ENCODE results near the gene ARMC7.

DNA sequence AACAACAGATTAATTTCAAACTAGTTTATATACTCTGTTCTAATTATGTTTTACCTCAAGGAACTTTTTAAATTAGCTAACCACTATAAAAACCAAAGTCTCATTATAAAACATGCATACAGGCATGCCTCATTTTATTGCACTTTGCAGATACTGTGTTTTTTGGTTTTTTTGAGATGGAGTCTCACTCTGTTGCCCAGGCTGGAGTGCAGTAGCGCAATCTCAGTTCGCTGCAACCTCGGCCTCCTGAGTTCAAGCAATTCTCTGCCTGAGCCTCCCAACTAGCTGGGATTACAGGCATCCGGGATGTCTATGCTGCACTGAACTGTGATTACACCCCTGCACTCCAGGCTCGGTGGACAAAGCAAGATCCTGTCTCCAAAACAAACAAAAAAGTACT, 53.3 kb downstream of the ARMC7 start:
- no peak for TF ChIP-seq POLR2A (IDR thresholded peaks at IDR 0.05)
- TF ChIP-seq, protein P1, sequence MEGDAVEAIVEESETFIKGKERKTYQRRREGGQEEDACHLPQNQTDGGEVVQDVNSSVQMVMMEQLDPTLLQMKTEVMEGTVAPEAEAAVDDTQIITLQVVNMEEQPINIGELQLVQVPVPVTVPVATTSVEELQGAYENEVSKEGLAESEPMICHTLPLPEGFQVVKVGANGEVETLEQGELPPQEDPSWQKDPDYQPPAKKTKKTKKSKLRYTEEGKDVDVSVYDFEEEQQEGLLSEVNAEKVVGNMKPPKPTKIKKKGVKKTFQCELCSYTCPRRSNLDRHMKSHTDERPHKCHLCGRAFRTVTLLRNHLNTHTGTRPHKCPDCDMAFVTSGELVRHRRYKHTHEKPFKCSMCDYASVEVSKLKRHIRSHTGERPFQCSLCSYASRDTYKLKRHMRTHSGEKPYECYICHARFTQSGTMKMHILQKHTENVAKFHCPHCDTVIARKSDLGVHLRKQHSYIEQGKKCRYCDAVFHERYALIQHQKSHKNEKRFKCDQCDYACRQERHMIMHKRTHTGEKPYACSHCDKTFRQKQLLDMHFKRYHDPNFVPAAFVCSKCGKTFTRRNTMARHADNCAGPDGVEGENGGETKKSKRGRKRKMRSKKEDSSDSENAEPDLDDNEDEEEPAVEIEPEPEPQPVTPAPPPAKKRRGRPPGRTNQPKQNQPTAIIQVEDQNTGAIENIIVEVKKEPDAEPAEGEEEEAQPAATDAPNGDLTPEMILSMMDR (IDR thresholded peaks at IDR 0.05) = no peak
